WTC11 (cell line): ENCODE measurements around the gene PIGK. TPM values are rescaled to one million over a fixed set of nuclear protein-coding genes. Genes with fewer than 3 reads are reported as not detected.

Source experiments
- ATAC-seq: fragments of 200-7000 bp; cut with Tn5 transposase; 2 replicates; pipeline ENCODE4 v1.10.0; 2021; ENCODE audit warnings: mild to moderate bottlenecking, moderate library complexity
- CTCF ChIA-PET: fragments of 300-600 bp; sonication (Branson Sonifier 250); formaldehyde crosslinking; loops from one replicate; lab custom pipeline; 2021; ENCODE audit warnings: antibody characterized with exemption; lab: Charles Lee
- POLR2A ChIA-PET: fragments of 350-600 bp; sonication (Branson Sonifier 250); formaldehyde crosslinking; loops from one replicate; lab custom pipeline; 2021; ENCODE audit warnings: antibody characterized with exemption; lab: Charles Lee
- DNase-seq: peaks from one replicate; pipeline ENCODE4 v3.0.0; 2021; ENCODE audit warnings: low spot score
- H3K27ac Mint-ChIP-seq: 2 replicates; pipeline ENCODE4 v1.8.0; 2021; ENCODE audit warnings: mixed read lengths
- H3K27me3 Mint-ChIP-seq: 2 replicates; pipeline ENCODE4 v1.8.0; 2021; ENCODE audit warnings: low read depth, mild to moderate bottlenecking, moderate library complexity, mixed read lengths
- H3K36me3 Mint-ChIP-seq: 2 replicates; pipeline ENCODE4 v1.8.0; 2021; ENCODE audit warnings: mixed read lengths
- H3K4me1 Mint-ChIP-seq: 2 replicates; pipeline ENCODE4 v1.8.0; 2022; ENCODE audit warnings: mixed read lengths
- H3K4me3 Mint-ChIP-seq: 2 replicates; pipeline ENCODE4 v1.8.0; 2021; ENCODE audit warnings: mild to moderate bottlenecking, moderate library complexity, mixed read lengths
- H3K9me3 Mint-ChIP-seq: 2 replicates; pipeline ENCODE4 v1.8.0; 2021; ENCODE audit warnings: mixed read lengths
- AFF4 ChIP-seq: sonication (generic); formaldehyde crosslinking; IDR thresholded peaks from 2 replicates; pipeline ENCODE4 v1.8.1; 2023; ENCODE audit warnings: mild to moderate bottlenecking, missing genetic modification reagents, borderline replicate concordance
- ARID4B ChIP-seq: sonication (generic); formaldehyde crosslinking; IDR thresholded peaks from 2 replicates; pipeline ENCODE4 v1.8.0; 2023; ENCODE audit warnings: missing genetic modification reagents, mild to moderate bottlenecking, borderline replicate concordance
- E2F4 ChIP-seq: sonication (generic); formaldehyde crosslinking; IDR thresholded peaks from 2 replicates; pipeline ENCODE4 v1.8.1; 2022; ENCODE audit warnings: low read depth, mild to moderate bottlenecking, moderate library complexity, missing genetic modification reagents, borderline replicate concordance
- E2F5 ChIP-seq: sonication (generic); formaldehyde crosslinking; IDR thresholded peaks from 2 replicates; pipeline ENCODE4 v1.8.1; 2022; ENCODE audit warnings: mild to moderate bottlenecking, moderate library complexity, missing genetic modification reagents
- FOXK1 ChIP-seq: sonication (generic); formaldehyde crosslinking; IDR thresholded peaks from 2 replicates; pipeline ENCODE4 v1.8.0; 2022; ENCODE audit warnings: mild to moderate bottlenecking, moderate library complexity, missing genetic modification reagents
- GABPB1 ChIP-seq: sonication (generic); formaldehyde crosslinking; IDR thresholded peaks from 2 replicates; pipeline ENCODE4 v1.8.1; 2023; ENCODE audit warnings: mild to moderate bottlenecking, missing genetic modification reagents
- KAT7 ChIP-seq: sonication (generic); formaldehyde crosslinking; IDR thresholded peaks from 2 replicates; pipeline ENCODE4 v1.8.1; 2023; ENCODE audit warnings: missing genetic modification reagents, mild to moderate bottlenecking, borderline replicate concordance
- MYBL2 ChIP-seq: sonication (generic); formaldehyde crosslinking; IDR thresholded peaks from 2 replicates; pipeline ENCODE4 v1.8.1; 2023; ENCODE audit warnings: mild to moderate bottlenecking, moderate library complexity, missing genetic modification reagents
- PREB ChIP-seq: sonication (generic); formaldehyde crosslinking; IDR thresholded peaks from 2 replicates; pipeline ENCODE4 v1.8.1; 2022; ENCODE audit warnings: mild to moderate bottlenecking, missing genetic modification reagents, moderate library complexity, borderline replicate concordance
- PRRX2 ChIP-seq: fragments of 250-450 bp; sonication (Bioruptor Pico); IDR thresholded peaks from 2 replicates; pipeline ENCODE4 v1.8.0; 2021; ENCODE audit warnings: mild to moderate bottlenecking
- SP1 ChIP-seq: sonication (generic); formaldehyde crosslinking; conservative IDR thresholded peaks from 2 replicates; pipeline ENCODE4 v1.8.1; 2022; ENCODE audit warnings: missing genetic modification reagents
- USF2 ChIP-seq: sonication (generic); formaldehyde crosslinking; IDR thresholded peaks from 2 replicates; pipeline ENCODE4 v1.8.1; 2023; ENCODE audit warnings: mild to moderate bottlenecking, missing genetic modification reagents, moderate library complexity
- ZMAT4 ChIP-seq: fragments of 250-450 bp; sonication (Bioruptor Pico); IDR thresholded peaks from 2 replicates; pipeline ENCODE4 v1.9.0; 2021; ENCODE audit warnings: mild to moderate bottlenecking
- ZNF396 ChIP-seq: fragments of 250-450 bp; sonication (Bioruptor Pico); IDR thresholded peaks from 2 replicates; pipeline ENCODE4 v1.8.0; 2021; ENCODE audit warnings: mild to moderate bottlenecking, moderate library complexity, borderline replicate concordance
- ZNF425 ChIP-seq: fragments of 250-450 bp; sonication (Bioruptor Pico); conservative IDR thresholded peaks from 2 replicates; pipeline ENCODE4 v1.9.0; 2021; ENCODE audit warnings: mild to moderate bottlenecking
- total RNA-seq: library from RNA; stranded (reverse); gene quantifications from 3 replicates; pipeline ENCODE4 v1.2.3, GENCODE V29; 2021

Gene PIGK
- total RNA-seq, 1 experiment from 2014 or later, result 20.5 TPM

- TF ChIP-seq ZMAT4 (CRISPR knock-in tag), result no peak
- TF ChIP-seq ARID4B (CRISPR knock-in tag), result no peak
- TF ChIP-seq E2F4 (CRISPR knock-in tag), result no peak
- no peak for TF ChIP-seq PRRX2
- no peak for TF ChIP-seq ZNF425 (CRISPR knock-in tag)
These were observed 18.9 kb downstream of the PIGK start (continued) for GRCh38 chr1:77200293-77200692.

- POLR2A ChIA-PET, result no interaction called here
- H3K36me3 Mint-ChIP-seq, result peaks cover 9% of the 10 kb centered on the region
- no peak for ATAC-seq
- no peak for DNase-seq
- no peaks in the 10 kb centered on the region for H3K27me3 Mint-ChIP-seq
- peaks cover 7% of the 10 kb centered on the region for H3K9me3 Mint-ChIP-seq
- no peak overlapping the region for H3K4me3 Mint-ChIP-seq
- H3K27ac Mint-ChIP-seq, result no peak overlapping the region
- no peaks in the 10 kb centered on the region for H3K4me1 Mint-ChIP-seq
- CTCF ChIA-PET, result no interaction called here
- TF ChIP-seq E2F5 (CRISPR knock-in tag) (no peak), GABPB1 (CRISPR knock-in tag) (no peak), ZMAT4 (CRISPR knock-in tag) (no peak), ZNF425 (CRISPR knock-in tag) (no peak), MYBL2 (no peak), ZNF396 (CRISPR knock-in tag) (no peak), FOXK1 (CRISPR knock-in tag) (no peak), AFF4 (CRISPR knock-in tag) (no peak), PREB (CRISPR knock-in tag) (no peak), USF2 (CRISPR knock-in tag) (no peak), KAT7 (no peak), SP1 (CRISPR knock-in tag) (no peak)
These were observed 21.9 kb downstream of the PIGK start for GRCh38 chr1:77197351-77197750.
